GM18858 (cell line): ENCODE results near the gene TOMT.
"Not testable (repeated sequence)": the region's sequence is repeated elsewhere in the genome, so short reads cannot be mapped to it uniquely, and the experiment has no call there.

Source experiments
- ATAC-seq: cut with Tn5 transposase; IDR thresholded peaks from one replicate; pipeline ENCODE4 v1.9.1; 2021; ENCODE audit not compliant: unreplicated experiment

TOMT gene

GRCh38 chr11:72123117-72123653 lies 17.5 kb downstream of the TOMT start:
- no peak for ATAC-seq

- ATAC-seq, result no peak
Observed at GRCh38 chr11:72124046-72124445, 18.3 kb downstream of the TOMT start.

GRCh38 chr11:72125956-72126355 lies 20.2 kb downstream of the TOMT start:
- ATAC-seq, result no peak

- ATAC-seq, result no peak
Observed at GRCh38 chr11:72127923-72128322, 22.2 kb downstream of the TOMT start.

GRCh38 chr11:72129381-72129780 lies 23.7 kb downstream of the TOMT start:
- ATAC-seq, result no peak

- no peak for ATAC-seq
Observed at GRCh38 chr11:72132646-72133045, 26.9 kb downstream of the TOMT start.

- not testable (repeated sequence) for ATAC-seq
Observed at GRCh38 chr11:72135473-72135872, 29.7 kb downstream of the TOMT start, which contains the start of gene FOLR3. FOLR3 (plus strand) TSS chr11:72135725; CDS start chr11:72135953, 228 bp downstream.

- ATAC-seq, result no peak
Observed at GRCh38 chr11:72135891-72136683, 30.4 kb downstream of the TOMT start.

- ATAC-seq, result no peak
Observed at GRCh38 chr11:72136684-72137262, 31.0 kb downstream of the TOMT start.

GRCh38 chr11:72138821-72139390 lies 33.2 kb downstream of the TOMT start:
- ATAC-seq, result no peak

GRCh38 chr11:72139500-72139899 lies 33.8 kb downstream of the TOMT start:
- ATAC-seq, result no peak

- ATAC-seq, result no peak
Observed at GRCh38 chr11:72140661-72141060, 34.9 kb downstream of the TOMT start.

- ATAC-seq, result no peak
Observed at GRCh38 chr11:72141066-72141465, 35.3 kb downstream of the TOMT start.

GRCh38 chr11:72142086-72142485 lies 36.4 kb downstream of the TOMT start:
- ATAC-seq, result not testable (repeated sequence)

- not testable (repeated sequence) for ATAC-seq
Observed at GRCh38 chr11:72142543-72142942, 36.8 kb downstream of the TOMT start.

GRCh38 chr11:72144807-72145565 lies 39.3 kb downstream of the TOMT start:
- no peak for ATAC-seq

GRCh38 chr11:72146625-72147024 lies 40.9 kb downstream of the TOMT start:
- ATAC-seq, result no peak

GRCh38 chr11:72150882-72151281 lies 45.2 kb downstream of the TOMT start:
- no peak for ATAC-seq

GRCh38 chr11:72153874-72154273 lies 48.1 kb downstream of the TOMT start:
- ATAC-seq, result not testable (repeated sequence)

GRCh38 chr11:72154816-72155215 lies 49.1 kb downstream of the TOMT start:
- ATAC-seq, result no peak

GRCh38 chr11:72155751-72156150 lies 50.0 kb downstream of the TOMT start:
- no peak for ATAC-seq
